GM18867 (cell line): ENCODE data around the gene DCP1B.
A peak's percentile ranks its signal among the peaks of the same experiment; 100 is the strongest.
"Not testable (repeated sequence)": the region's sequence is repeated elsewhere in the genome, so short reads cannot be mapped to it uniquely, and the experiment has no call there.

ENCODE experiments used
- ATAC-seq: cut with Tn5 transposase; IDR thresholded peaks from one replicate; pipeline ENCODE4 v1.9.1; 2021; ENCODE audit warnings: mild to moderate bottlenecking, moderate library complexity; ENCODE audit not compliant: unreplicated experiment

DCP1B gene

DNA sequence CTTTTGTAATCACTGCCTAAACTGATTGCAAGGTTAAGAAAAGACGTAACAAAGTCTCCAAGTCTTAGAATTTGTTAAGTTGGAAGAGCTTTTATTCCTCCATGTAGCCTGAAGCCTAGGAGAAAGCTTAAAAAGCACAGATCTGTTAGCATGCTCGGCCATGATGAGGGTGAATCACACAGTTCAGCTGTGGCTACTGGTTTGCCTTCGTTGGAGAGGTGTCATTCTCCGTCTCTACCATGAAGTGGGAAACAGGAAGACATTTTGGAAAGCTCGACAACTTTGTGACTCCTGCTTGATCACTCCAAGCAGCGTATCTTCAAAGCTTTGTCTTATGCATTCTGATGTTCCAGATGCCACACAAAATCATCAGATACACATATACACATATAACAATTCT lies 27.1 kb downstream of the DCP1B start:
- no peak for ATAC-seq

- no peak for ATAC-seq
Observed at GRCh38 chr12:1974812-1975211, 29.4 kb downstream of the DCP1B start.

DNA sequence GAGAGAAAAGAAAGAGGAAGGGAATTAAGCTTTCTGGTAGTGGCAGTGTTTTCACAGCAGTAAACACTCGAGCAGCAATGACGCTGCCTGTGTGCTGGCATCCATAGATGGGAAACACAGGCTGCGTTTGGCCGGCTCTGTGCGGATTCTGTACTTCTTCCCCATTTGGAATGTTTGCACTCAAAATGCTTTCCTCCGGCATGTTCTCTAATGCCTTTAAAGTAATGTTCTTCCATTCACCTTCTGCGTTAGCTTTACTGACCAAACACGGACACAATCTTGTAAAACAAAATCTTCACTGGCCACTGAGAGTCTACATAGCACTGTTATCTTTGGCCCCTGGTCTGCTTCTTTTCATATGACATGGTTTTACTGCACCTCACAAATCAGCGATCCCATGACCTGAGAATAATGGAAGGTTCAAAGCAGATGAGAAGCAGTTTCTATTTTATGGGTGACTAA lies 31.4 kb downstream of the DCP1B start:
- ATAC-seq = no peak

GRCh38 chr12:1972260-1972659 lies 32.0 kb downstream of the DCP1B start:
- no peak for ATAC-seq

DNA sequence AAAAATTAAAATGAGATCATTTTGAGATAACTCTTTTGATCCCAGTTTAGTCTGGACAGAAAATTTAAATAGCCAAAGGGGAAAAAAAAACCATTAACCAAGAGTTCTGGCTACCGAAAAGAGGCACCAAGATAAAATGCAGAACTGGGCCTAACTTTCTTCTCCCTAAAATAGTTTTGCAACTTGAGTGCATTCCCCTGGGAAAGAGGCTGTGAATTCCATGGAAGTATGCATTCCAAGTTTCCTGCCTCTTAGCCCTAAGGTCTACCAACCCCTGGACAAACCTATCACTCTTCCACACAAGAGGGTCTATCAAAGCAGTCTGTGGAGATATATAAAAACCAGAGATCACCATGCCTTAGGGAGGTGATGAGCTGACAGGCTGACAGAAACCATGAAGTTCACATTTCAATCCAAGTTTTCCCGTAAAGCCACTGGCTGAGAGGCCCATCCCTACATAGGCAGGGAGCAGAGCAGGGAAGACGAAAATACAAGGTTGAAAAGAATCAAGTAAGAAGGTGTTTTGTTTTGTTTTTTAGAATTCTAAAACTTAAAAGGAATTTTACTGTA lies 33.8 kb downstream of the DCP1B start:
- ATAC-seq = no peak

DNA sequence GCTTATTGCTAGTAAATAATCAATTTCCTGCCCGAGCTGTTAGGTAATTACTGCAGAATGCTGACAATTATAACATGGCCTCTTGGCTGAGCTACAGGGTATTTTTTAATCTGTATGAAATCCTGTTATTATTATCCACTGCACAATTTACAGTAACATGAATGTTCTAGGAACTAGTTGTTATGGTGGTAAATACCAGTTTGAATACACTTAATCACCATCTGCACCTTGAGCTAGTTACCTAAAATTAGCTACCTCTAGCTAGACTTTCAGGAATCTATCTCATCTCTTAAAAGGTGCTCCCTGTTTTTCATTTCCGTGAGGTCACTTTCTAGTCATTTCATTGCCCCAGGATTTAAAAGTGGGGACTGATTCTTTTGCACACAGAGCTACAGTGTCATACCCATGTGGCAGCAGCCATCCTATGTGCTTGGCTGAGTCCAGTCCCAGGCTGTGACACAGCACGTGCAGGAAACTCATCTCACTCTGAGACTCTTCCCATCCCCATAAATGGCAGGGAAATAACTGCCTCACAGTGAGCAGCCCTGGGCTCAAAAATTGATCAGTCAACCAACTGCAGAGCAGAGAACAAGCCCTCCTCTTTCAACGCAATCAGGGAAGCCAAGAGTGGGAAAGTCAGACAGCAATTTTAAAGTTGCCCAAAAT lies 37.6 kb downstream of the DCP1B start:
- no peak for ATAC-seq

- no peak for ATAC-seq
Observed at GRCh38 chr12:1965916-1966315, 38.3 kb downstream of the DCP1B start.

DNA sequence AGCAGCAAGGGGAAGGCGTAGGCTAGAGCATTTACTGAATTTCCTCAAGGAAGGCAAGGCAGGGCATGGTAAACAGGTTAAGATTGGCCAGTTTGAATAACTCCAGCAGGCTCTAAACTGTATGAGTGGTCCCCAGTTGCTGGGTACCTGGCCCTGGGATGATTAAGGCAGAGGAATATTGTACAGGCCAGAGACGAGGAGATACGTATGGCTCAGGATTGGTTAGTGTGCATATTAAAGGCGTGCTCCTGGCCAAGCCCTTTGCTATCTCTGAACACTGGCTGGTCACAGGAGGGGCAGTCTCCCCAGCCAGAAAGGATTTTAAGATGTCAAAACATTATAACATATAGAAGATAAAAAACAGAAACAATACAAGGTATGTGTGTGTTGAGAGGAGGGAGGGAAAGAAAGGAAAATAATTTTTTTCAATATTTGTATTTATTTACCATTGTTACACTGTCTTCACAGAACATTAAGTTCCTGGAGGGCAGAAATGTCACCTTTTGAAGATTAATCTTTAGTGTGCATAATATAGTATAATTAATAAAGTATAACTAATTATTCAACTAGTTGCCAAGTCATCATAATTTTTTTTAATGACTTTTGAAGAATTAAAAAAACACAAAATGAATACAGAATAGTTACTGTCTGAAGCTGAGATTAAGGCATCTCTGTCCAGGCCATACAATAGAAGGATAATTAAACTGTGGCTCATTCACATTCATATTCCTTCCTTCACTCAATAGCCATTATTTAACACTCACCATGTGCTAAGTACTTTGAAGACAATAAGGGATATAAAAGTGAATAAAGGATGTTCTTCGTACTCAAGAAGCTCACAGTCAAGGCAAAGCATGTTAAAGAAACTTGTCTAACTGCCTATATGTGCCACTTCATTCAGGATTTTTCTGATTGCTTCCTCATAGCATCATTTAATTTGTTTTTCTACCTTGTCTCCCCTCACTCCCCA lies 41.9 kb downstream of the DCP1B start:
- ATAC-seq = no peak

DNA sequence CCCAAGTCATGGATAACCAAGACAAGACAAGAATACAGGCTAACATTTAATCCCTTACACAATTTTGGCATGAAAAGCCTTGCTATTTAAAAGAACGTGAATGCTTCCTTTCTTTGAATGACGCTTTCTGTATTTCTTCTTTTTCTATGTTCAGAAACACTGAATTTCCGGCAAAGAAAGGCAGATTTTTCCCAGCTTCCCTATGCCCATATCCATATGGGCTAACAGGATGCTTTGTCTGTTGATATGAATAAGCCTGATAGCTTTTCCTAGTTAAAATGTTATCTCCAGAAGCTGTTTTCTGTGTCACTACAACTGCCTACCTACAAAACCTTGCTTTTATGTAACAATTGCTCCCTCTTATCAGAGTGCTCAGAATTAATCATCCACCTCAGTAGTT lies 47.5 kb downstream of the DCP1B start:
- no peak for ATAC-seq

DNA sequence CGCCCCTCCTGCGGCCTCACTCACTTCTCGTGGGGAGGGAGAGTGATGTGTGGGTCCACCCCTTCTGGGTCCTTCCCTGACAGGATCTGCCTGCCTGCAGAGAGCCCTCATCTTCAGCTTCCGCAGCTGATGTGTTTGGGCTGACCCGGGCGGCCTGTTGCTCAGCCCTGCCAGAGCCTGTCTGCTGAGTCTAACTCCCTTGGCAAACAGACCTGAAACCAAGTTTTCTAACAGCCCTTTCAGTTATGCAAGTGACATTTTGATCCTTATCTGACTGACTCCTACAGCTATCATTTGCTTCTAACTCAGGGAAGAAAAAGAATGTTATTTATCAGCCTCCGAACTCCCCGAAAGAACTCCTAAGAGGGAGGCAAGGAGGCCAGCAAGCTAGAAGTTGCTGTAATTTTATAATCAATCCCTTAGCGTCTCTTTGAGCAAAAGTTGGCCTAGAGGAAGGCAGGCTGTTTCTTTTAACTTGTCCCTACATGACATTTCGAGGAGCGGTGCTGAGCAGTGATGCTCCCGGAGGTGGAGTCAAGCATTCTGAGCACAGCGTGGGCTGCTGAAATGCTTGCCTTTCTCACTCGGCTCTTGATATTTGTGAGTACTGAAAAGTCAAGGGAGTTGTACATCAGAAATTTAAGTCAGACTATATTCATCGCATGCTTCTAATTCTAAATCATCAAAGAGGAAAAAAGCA lies 54.3 kb downstream of the DCP1B start:
- ATAC-seq = no peak

DNA sequence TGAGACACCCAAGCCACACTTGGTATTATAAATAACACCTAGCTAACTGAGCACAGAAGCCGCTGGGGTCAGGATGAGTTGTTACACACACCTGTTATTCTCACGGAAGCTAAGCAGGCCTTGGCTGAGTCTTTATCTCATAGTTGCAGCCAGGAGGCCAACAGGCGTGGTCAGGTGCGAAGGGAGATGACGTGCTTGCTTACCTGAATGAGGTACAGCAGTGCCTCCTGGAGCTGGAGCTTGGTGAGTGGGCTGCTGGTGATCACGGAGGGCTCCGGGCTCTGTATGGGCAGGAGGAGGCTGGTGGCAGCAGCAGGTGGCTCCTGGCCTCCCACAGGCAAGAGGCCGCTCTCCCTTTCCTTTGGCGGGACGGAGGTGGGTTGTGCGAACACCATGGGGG lies 55.4 kb downstream of the DCP1B start:
- ATAC-seq = no peak

GRCh38 chr12:1947081-1947480 lies 57.2 kb downstream of the DCP1B start:
- ATAC-seq = no peak

- ATAC-seq = no peak
Observed at GRCh38 chr12:1946296-1946695, 58.0 kb downstream of the DCP1B start.

DNA sequence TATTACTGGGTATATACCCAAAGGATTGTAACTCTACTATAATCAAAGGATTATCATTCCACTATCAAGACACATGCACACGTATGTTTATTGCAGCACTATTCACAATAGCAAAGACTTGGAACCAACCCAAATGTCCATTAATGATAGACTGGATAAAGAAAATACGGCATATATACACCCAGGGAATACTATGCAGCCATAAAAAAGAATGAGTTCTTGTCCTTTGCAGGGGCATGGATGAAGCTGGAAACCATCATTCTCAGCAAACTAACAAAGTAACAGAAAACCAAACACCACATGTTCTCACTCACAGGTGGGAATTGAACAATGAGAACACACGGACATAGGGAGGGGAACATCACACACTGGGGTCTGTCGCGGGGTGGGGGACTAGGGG lies 58.8 kb downstream of the DCP1B start:
- not testable (repeated sequence) for ATAC-seq

DNA sequence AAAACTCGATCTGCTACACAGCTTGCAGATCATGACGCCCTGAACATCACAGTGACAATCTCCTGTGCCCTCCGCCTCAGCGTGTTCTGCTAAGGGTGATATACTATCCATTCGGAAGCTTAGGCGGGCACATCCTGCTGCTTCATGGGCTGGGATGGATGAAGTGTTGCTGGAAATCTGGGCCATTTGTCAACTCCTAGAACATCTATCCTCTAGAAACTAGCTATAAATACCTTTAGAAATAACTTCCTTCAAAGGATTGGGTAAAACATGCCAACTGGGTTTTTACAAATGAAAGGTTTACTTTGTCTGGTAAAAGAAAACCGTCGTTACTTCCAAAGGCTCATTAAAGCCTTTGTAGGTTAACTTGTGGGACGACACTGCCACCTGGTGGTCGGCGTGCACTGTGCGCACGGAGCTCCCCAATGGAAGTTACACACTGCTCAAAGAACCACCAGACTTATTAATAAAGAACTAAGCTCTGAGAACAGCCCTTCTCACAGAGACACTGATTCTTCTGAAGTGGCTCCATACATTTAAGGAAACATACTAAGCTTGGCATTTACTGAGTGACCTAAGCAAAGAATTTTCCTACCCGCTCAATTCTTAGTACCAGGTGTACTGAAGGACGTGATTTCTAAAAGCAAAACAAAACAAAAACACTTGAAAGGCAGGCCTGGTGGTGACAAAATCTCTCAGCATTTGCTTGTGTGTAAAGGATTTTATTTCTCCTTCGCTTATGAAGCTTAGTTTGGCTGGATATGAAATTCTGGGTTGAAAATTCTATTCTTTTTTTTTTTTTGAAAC lies 64.3 kb downstream of the DCP1B start:
- ATAC-seq = peak; percentile 55

- ATAC-seq = no peak
Observed at GRCh38 chr12:1939331-1939730, 64.9 kb downstream of the DCP1B start.

GRCh38 chr12:1937481-1938224 lies 66.6 kb downstream of the DCP1B start:
- no peak for ATAC-seq

- no peak for ATAC-seq
Observed at GRCh38 chr12:1936406-1937320, 67.6 kb downstream of the DCP1B start.
